Endothelial cell of umbilical vein (primary cell): ENCODE results near the gene SH3BP5L. TPM values are rescaled to one million over a fixed set of nuclear protein-coding genes. Genes with fewer than 3 reads are reported as not detected.

Experiments
- BruUV-seq: library from RNA; stranded (reverse); fragments of 400-500 nt; replicated peaks from 2 replicates; lab custom pipeline; 2021; lab: Mats Ljungman, UMichigan
- CTCF ChIA-PET: fragments of 300-600, 350-600 bp; sonication (Branson Sonifier 250); formaldehyde crosslinking; loops from one replicate; lab custom pipeline; 2021; ENCODE audit warnings: antibody characterized with exemption, inconsistent platforms; lab: Charles Lee
- POLR2A ChIA-PET: fragments of 300-600, 350-600 bp; sonication (Branson Sonifier 250); formaldehyde crosslinking; loops from one replicate; lab custom pipeline; 2021; ENCODE audit warnings: antibody characterized with exemption, inconsistent platforms; lab: Charles Lee
- DNase-seq: peaks from one replicate; pipeline ENCODE4 v3.0.0-alpha.2; 2011; ENCODE audit warnings: low read depth, low spot score
- FAIRE-seq: peaks from 2 replicates; lab custom pipeline; 2011; peaks lifted over from hg19 to GRCh38; lab: Jason Lieb, UNC
- H2AFZ ChIP-seq: 2 replicates; pipeline ENCODE4 v1.6.0; 2012; ENCODE audit warnings: low read depth, low read length, control low read depth, inconsistent platforms
- H3K27ac ChIP-seq: 2 replicates; pipeline ENCODE4 v1.5.1; 2011; ENCODE audit warnings: low read depth, mild to moderate bottlenecking, control low read depth, low read length, moderate library complexity; ENCODE audit not compliant: insufficient read depth
- H3K27me3 ChIP-seq, 2 experiments: 2 replicates each; pipeline versions ENCODE4 v1.6.0 to v1.6.1; 2011; ENCODE audit warnings: low read length in 2 of 2, mixed read lengths in 1 of 2; ENCODE audit not compliant: control insufficient read depth in 2 of 2, insufficient read depth in 2 of 2
- H3K36me3 ChIP-seq, 2 experiments: 2 replicates in 1 of 2; 3 replicates in 1 of 2; pipeline ENCODE4 v1.5.1; 2011; ENCODE audit warnings: low read length in 2 of 2, mild to moderate bottlenecking in 1 of 2, moderate library complexity in 1 of 2; ENCODE audit not compliant: control insufficient read depth in 2 of 2, insufficient read depth in 2 of 2; ENCODE audit errors: extremely low read depth in 1 of 2
- H3K4me1 ChIP-seq: 3 replicates; pipeline ENCODE4 v1.5.1; 2011; ENCODE audit warnings: mild to moderate bottlenecking, low read length; ENCODE audit not compliant: control insufficient read depth, insufficient read depth; ENCODE audit errors: extremely low read depth
- H3K4me2 ChIP-seq: 2 replicates; pipeline ENCODE4 v1.6.1; 2011; ENCODE audit warnings: low read length, control low read depth, mixed read lengths; ENCODE audit not compliant: insufficient read depth
- H3K4me3 ChIP-seq, 3 experiments: fragments of 200-600 bp in 1 of 3; sonication (generic), shearing (Covaris generic) in 1 of 3; replicated peaks in 1 of 3; 2 replicates each; pipeline ENCODE4 v1.5.1; 2011 to 2016; ENCODE audit warnings: control low read depth in 3 of 3, low read length in 3 of 3, mild to moderate bottlenecking in 2 of 3, inconsistent platforms in 1 of 3, low read depth in 1 of 3, moderate library complexity in 1 of 3; ENCODE audit not compliant: insufficient read depth in 1 of 3
- H3K79me2 ChIP-seq: 2 replicates; pipeline ENCODE4 v1.6.0; 2012; ENCODE audit warnings: low read length, inconsistent platforms; ENCODE audit not compliant: control insufficient read depth, insufficient read depth
- H3K9ac ChIP-seq: replicated peaks from 2 replicates; pipeline ENCODE3; 2011; ENCODE audit warnings: low read length, control low read depth; ENCODE audit not compliant: insufficient read depth; ENCODE audit errors: extremely low read depth
- H3K9me1 ChIP-seq: replicated peaks from 3 replicates; pipeline ENCODE4 v1.6.0; 2011; ENCODE audit warnings: mild to moderate bottlenecking, low read length; ENCODE audit not compliant: control insufficient read depth, insufficient read depth; ENCODE audit errors: extremely low read depth
- H3K9me3 ChIP-seq: replicated peaks from 2 replicates; pipeline ENCODE4 v1.5.1; 2012; ENCODE audit warnings: low read length, inconsistent platforms; ENCODE audit not compliant: control insufficient read depth, insufficient read depth
- H4K20me1 ChIP-seq: replicated peaks from 2 replicates; pipeline ENCODE3; 2011; ENCODE audit warnings: mild to moderate bottlenecking, low read length; ENCODE audit not compliant: control insufficient read depth, insufficient read depth; ENCODE audit errors: extremely low read depth
- EZH2 ChIP-seq: IDR thresholded peaks from 2 replicates; pipeline ENCODE4 v1.6.1; 2012; ENCODE audit warnings: borderline replicate concordance, low read depth, mild to moderate bottlenecking, moderate library complexity, low read length, inconsistent platforms; ENCODE audit not compliant: severe bottlenecking
- FOS ChIP-seq: IDR thresholded peaks from 2 replicates; pipeline ENCODE4 v1.6.1; 2011; ENCODE audit warnings: mild to moderate bottlenecking, low read length, moderate library complexity, borderline replicate concordance; ENCODE audit not compliant: insufficient read depth
- JUN ChIP-seq: IDR thresholded peaks from 2 replicates; pipeline ENCODE4 v1.6.1; 2011; ENCODE audit warnings: borderline replicate concordance, low read depth; ENCODE audit not compliant: insufficient read length, insufficient read depth
- MYC ChIP-seq: IDR thresholded peaks from one replicate; pipeline ENCODE4 v1.6.1; 2011; ENCODE audit warnings: mild to moderate bottlenecking, low read depth, low read length
- dilution Hi-C: fragments of 300-500 bp; cut with MboI; formaldehyde crosslinking; loops from one replicate; pipeline ENCODE4 v1.15.0; 2019; ENCODE audit warnings: low sequenced_read_pairs; ENCODE audit not compliant: extremely low pct_ligation_motif_present
- intact Hi-C: fragments of 100-400 bp; cut with micrococcal nuclease; formaldehyde crosslinking; loops from one replicate; pipeline ENCODE4 v1.10.0; 2022
- polyA plus RNA-seq, 4 experiments: library from polyadenylated mRNA; depleted of rRNA in 3 of 4; stranded (reverse) in 3 of 4; unstranded in 1 of 4; fragments of >200 nt; gene quantifications; 2 replicates each; pipeline versions ENCODE4 v1.2.1 to v1.2.3, GENCODE V29; 2011 to 2012; ENCODE audit warnings: missing spikeins in 1 of 4
- total RNA-seq: library from RNA; stranded (reverse); gene quantifications from 2 replicates; pipeline ENCODE4 v1.2.3, GENCODE V29; 2021
- TF ChIP-seq, protein P1 (sequence below), 2 donors: IDR thresholded peaks; 1 replicate in 1 of 2; 2 replicates in 1 of 2; pipeline ENCODE4 v1.5.1; 2011; ENCODE audit warnings: low read length in 2 of 2, mild to moderate bottlenecking in 2 of 2, moderate library complexity in 2 of 2, control low read depth in 1 of 2, inconsistent platforms in 1 of 2, low read depth in 1 of 2; ENCODE audit not compliant: insufficient read depth in 1 of 2; ENCODE audit errors: extremely low read depth in 1 of 2

The SH3BP5L gene
- total and polyA plus RNA-seq, 2 donors (not counting 3 experiments of a cell fraction or from before 2014, with no cell fraction given), result 24.7 TPM

DNA sequence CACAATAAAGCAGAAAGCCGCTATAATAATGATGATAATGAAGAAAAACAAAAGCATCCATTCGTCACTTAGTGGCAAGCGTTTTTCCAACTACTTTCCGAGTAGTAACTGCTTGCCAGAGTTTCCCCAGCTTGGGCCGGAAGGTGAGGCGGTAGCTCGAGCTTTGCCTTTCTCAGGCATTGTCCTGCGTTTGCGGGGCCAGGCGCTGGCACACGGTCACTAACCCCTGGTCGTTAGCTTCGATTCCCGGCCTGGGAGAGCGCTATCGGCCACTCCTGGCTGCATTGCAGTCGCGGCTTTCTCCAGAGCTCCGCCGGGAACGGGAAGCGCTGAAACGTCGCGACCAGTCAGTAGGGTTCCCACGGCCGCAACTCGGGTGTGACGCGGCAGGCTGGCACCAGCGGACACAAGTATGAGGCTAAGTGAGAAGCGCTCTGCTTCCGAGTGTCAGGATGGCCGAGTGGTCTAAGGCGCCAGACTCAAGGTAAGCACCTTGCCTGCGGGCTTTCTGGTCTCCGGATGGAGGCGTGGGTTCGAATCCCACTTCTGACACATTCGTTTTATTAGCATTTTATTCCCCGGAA, 47.8 kb upstream of the SH3BP5L start:
- peak; percentile 99 for DNase-seq
- ChIA-PET CTCF (interaction anchor here (1.3 to 2.7 kb wide), 4 partner anchors 11 to 47 kb away, joined by 4 to 16 read pairs (median 6); partner anchors contain the start of genes SH3BP5L and ZNF692), POLR2A (interaction anchor here (0.5 to 2.4 kb wide), 3 partner anchors 15 to 36 kb away, joined by 3 to 9 read pairs (median 3); partner anchors contain the start of genes PGBD2, ZNF672 and ZNF692)
- Histone ChIP-seq H3K4me2 (peak overlapping the region; percentile 70), H3K4me3 (peak overlapping the region; percentile 49 to 81 (median 62)), H3K9ac (peak overlapping the region; percentile 68), H3K4me1 (no peaks in the 10 kb centered on the region), H2AFZ (peak overlapping the region; percentile 93), H3K27me3 (peaks cover 0 to 3% of the 10 kb centered on the region in 2 experiments), H4K20me1 (no peaks in the 10 kb centered on the region), H3K36me3 (no peaks in the 10 kb centered on the region), H3K27ac (peak overlapping the region; percentile 76), H3K9me3 (no peaks in the 10 kb centered on the region), H3K79me2 (no peaks in the 10 kb centered on the region), H3K9me1 (no peaks in the 10 kb centered on the region)
- BruUV-seq, result no TSS peak
- FAIRE-seq, result peak; percentile 77
- TF ChIP-seq FOS (peak; percentile 22), JUN (no peak), EZH2 (no peak), MYC (peak; percentile 1)
- TF ChIP-seq, protein P1, sequence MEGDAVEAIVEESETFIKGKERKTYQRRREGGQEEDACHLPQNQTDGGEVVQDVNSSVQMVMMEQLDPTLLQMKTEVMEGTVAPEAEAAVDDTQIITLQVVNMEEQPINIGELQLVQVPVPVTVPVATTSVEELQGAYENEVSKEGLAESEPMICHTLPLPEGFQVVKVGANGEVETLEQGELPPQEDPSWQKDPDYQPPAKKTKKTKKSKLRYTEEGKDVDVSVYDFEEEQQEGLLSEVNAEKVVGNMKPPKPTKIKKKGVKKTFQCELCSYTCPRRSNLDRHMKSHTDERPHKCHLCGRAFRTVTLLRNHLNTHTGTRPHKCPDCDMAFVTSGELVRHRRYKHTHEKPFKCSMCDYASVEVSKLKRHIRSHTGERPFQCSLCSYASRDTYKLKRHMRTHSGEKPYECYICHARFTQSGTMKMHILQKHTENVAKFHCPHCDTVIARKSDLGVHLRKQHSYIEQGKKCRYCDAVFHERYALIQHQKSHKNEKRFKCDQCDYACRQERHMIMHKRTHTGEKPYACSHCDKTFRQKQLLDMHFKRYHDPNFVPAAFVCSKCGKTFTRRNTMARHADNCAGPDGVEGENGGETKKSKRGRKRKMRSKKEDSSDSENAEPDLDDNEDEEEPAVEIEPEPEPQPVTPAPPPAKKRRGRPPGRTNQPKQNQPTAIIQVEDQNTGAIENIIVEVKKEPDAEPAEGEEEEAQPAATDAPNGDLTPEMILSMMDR (IDR thresholded peaks at IDR 0.05; ENCODE audit: extremely low read depth in 1 of 2, insufficient read depth in 1 of 2, low read depth in 1 of 2, low read length in 2 of 2), result peak in 1 of 2 donors; percentile 9
- intact Hi-C loops (loop anchor here (1.0 kb wide), 5 partner anchors 10 to 47 kb away; partner anchors contain the start of genes PGBD2, ZNF672 and ZNF692), dilution Hi-C loops (no loop called here)
